ENCODE results near the gene GMIP. TPM values are rescaled to one million over a fixed set of nuclear protein-coding genes. Genes with fewer than 3 reads are reported as not detected.
A peak's percentile ranks its signal among the peaks of the same experiment; 100 is the strongest.

Gene GMIP
- total and polyA plus RNA-seq, 2 donors (not counting 3 experiments of a cell fraction or from before 2014, with no cell fraction given): 7.8 to 19.8 TPM

- ChIA-PET CTCF (interaction anchor here (1.1 to 3.1 kb wide), 2 partner anchors 12 to 113 kb away, joined by 3 to 29 read pairs; no protein-coding TSS in a partner anchor), POLR2A (no interaction called here)
- H3K9ac ChIP-seq (replicated peaks; ENCODE audit: extremely low read depth, insufficient read depth, low read length): no peak overlapping the region
- dilution Hi-C loops (cut with MboI; ENCODE audit: extremely low pct_ligation_motif_present, low sequenced_read_pairs): no loop called here
- no peak overlapping the region for H3K4me2 ChIP-seq (ENCODE audit: insufficient read depth, low read length)
- no peaks in the 10 kb centered on the region for H4K20me1 ChIP-seq (replicated peaks; ENCODE audit: control insufficient read depth, extremely low read depth, insufficient read depth, low read length)
- H3K4me3 ChIP-seq (replicated peaks in 1 of 3; ENCODE audit: insufficient read depth in 1 of 3, low read depth in 1 of 3, low read length in 3 of 3): no peak overlapping the region
- H3K4me1 ChIP-seq (ENCODE audit: control insufficient read depth, extremely low read depth, insufficient read depth, low read length): peaks cover 4% of the 10 kb centered on the region
- TSS peak; percentile 7 for BruUV-seq (replicated peaks)
- no peaks in the 10 kb centered on the region for H3K9me3 ChIP-seq (replicated peaks; ENCODE audit: control insufficient read depth, insufficient read depth, low read length)
- H2AFZ ChIP-seq (ENCODE audit: low read depth, low read length): no peak overlapping the region
- DNase-seq (ENCODE audit: low read depth, low spot score): no peak
- no peaks in the 10 kb centered on the region for H3K9me1 ChIP-seq (replicated peaks; ENCODE audit: control insufficient read depth, extremely low read depth, insufficient read depth, low read length)
- H3K79me2 ChIP-seq (ENCODE audit: control insufficient read depth, insufficient read depth, low read length): no peaks in the 10 kb centered on the region
- H3K27ac ChIP-seq (ENCODE audit: insufficient read depth, low read depth, low read length): no peak overlapping the region
- peaks cover 2 to 35% of the 10 kb centered on the region in 2 experiments for H3K36me3 ChIP-seq (ENCODE audit: control insufficient read depth in 2 of 2, extremely low read depth in 1 of 2, insufficient read depth in 2 of 2, low read length in 2 of 2)
- intact Hi-C loops (cut with micrococcal nuclease): no loop called here
- no peaks in the 10 kb centered on the region for H3K27me3 ChIP-seq (ENCODE audit: control insufficient read depth in 2 of 2, insufficient read depth in 2 of 2, low read length in 2 of 2)
- no peak for FAIRE-seq
- TF ChIP-seq JUN (IDR thresholded peaks at IDR 0.05; ENCODE audit: borderline replicate concordance, insufficient read depth, insufficient read length, low read depth) (no peak), POLR2AphosphoS5 (IDR thresholded peaks at IDR 0.05; ENCODE audit: insufficient read depth, low read depth, low read length) (no peak), CTCF (IDR thresholded peaks at IDR 0.05; ENCODE audit: extremely low read depth in 1 of 2, insufficient read depth in 1 of 2, low read depth in 1 of 2, low read length in 2 of 2) (no peak), MYC (IDR thresholded peaks at IDR 0.05; ENCODE audit: low read depth, low read length) (no peak), MAX (IDR thresholded peaks at IDR 0.05; ENCODE audit: insufficient read depth, insufficient read length) (no peak), EZH2 (IDR thresholded peaks at IDR 0.05; ENCODE audit: borderline replicate concordance, low read depth, low read length, severe bottlenecking) (no peak), GATA2 (IDR thresholded peaks at IDR 0.05; ENCODE audit: insufficient read depth, insufficient read length, low read depth, low read length) (no peak)
Observed at GRCh38 chr19:19645233-19645870, 1.9 kb upstream of the GMIP start.

All from endothelial cell of umbilical vein (primary cell).